NK-92 treated with Interleukin-12 subunit alpha and Interleukin-12 subunit beta, amount 100 ng/mL, for 24 hours (cell line): Measurements from ENCODE around the gene CST6.
"Not testable (repeated sequence)": the region's sequence is repeated elsewhere in the genome, so short reads cannot be mapped to it uniquely, and the experiment has no call there.

Source experiments
- DNase-seq: peaks from one replicate; lab custom pipeline; 2025; lab: John Stamatoyannopoulos, UW

CST6 gene

DNA sequence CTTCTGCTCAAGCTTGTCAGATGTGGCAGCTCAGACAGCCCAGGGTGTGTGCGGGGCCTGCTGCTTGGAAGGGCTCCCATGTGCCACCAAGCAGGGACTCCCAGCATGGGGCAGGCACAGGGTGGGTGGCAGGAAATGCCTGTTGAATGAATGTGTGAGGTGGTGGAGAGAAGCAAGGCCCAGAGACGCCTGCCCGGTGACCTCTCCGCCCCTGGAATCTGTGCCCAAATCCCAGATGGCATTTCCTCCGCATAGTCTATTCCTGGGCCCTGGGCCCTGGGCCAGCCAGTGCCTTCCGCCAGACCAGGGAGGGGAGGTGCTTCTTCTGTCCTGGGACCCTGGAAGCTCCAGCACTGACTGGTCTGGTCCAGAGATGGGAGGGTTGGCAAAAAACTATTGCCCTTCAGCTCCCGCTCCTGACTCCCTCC lies 3.7 kb downstream of the CST6 start:
- no peak for DNase-seq

DNA sequence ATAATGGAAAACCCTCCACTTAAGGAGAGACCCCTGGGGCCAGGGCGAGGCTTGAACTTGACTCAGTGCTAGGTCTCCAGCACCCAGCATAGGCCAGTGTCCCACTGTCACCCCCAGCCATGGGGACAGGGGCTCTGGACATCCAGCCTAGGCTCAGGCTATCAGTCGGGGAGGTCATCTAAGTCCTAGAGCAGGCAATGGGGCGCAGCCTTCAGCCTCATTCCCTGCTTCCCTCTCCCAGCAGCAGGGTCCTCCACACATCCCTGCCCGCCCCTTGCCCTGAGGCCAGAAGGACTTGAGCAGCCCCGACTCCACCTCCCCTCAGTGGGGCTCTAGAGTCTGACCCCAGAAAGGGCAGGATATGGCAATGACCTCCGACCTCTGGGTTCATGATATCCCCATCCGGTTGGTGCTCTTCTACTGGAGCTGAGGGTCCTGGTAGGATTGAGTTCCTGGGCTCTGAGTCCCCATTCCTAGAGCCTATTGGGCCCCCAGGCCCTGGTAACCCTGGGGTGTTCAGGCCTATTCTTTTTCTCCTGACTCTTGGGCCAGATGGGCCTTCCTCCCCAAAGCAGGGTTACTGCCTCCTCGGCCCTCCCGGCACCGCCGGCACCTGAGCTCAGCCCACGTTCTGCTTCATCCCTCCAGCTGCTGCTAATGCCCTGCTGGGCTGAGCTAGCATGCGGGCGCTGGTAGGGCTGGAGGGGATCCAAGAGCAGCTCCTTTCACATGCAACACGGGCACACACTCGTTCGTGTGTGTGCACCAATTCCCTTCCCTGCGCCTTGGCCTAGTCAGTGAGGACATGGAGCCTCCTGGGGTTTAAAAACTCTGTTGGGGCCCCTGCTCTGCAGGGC lies 4.4 kb downstream of the CST6 start:
- no peak for DNase-seq

DNA sequence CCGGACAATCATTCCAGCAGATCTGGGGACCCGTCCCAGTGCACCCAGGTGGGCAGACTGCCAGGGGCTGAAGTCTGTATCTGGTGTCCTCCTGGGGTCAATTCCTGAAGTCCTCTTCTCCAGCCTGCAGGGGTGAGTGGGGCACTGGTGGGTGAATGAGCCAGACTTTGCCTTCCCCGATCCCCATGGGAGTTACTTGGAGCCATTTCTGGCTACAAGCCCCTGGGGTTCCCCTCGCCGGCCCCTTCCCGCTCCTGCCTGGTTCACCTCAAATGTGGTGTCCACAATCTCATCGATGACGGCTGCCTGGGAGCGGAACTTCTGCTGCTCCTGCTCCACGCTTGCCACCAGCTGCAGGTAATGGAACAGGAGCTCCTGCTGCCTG lies 5.0 kb downstream of the CST6 start:
- no peak for DNase-seq

DNA sequence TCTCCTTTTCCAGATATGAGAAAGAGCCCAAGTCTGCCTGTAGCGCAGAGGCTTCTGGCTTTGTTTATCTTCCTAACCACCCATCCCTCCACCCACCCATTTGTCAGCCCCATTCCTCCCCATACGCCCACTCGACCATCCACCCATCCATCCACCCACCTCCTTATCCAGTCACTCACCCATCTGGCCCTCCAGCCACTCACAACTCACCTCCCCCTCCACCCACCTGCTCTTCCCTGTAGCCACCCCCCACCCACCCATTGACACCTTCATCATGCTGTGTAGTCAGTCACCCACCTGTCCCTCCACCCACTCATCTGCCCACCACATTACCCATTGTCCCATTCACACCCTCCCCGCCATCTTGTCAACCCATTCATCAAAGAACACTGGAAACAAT lies 5.5 kb downstream of the CST6 start:
- no peak for DNase-seq

DNA sequence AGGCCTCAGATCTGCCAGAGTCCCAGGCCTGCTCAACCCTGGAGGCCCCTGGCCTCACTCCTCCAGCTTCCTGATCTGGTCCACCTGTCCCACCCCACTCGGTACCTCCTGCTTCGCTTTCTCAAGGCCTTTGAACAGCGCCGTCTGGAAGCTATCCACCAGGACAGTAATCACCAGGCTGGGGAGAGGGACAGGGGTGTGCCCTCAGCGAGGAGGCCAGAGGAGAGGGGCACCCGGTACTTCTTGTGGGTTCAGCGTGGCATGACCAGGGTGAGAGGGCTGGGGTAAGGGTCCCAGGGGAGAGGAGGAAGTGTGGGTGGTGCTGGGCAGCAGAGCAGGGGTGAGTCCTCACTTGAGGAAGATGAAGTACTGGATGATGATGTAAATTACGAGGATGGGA lies 8.4 kb downstream of the CST6 start:
- DNase-seq = no peak

DNA sequence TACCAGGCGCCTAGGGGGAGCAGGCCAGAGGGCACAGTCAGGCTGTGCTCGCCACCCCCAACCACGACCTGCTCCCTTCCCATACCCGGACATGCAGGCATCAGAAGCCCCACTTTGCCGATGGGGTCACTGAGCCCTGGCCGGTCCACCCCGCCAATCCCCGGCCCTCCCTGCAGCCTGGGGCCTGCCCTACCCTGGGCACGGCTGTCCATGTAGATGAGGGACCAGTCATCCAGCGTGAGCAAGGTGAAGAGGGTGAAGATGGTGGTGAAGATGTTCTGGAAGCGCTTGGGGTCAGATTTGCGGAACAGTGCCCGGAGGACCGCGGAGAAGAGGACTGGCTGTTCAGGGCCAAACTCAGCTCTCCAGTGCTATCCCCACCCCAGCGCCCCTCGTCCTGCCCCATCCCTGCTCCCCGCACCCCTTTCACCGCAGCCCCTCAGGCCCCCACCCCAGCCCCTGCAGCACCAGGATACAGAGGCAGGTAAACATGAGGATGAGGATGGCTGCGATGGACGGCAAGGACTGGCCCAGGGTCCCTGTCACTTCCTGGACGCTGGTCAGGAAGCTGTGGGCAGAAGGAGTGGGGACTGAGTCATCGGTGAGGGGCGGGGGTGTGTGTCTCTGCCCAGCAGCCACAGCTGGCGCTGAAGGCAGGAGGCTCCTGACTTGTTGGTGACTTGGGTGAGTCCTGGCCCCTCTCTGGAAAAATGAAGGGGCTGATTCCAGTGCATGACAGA lies 9.0 kb downstream of the CST6 start:
- peak; percentile 61 for DNase-seq

DNA sequence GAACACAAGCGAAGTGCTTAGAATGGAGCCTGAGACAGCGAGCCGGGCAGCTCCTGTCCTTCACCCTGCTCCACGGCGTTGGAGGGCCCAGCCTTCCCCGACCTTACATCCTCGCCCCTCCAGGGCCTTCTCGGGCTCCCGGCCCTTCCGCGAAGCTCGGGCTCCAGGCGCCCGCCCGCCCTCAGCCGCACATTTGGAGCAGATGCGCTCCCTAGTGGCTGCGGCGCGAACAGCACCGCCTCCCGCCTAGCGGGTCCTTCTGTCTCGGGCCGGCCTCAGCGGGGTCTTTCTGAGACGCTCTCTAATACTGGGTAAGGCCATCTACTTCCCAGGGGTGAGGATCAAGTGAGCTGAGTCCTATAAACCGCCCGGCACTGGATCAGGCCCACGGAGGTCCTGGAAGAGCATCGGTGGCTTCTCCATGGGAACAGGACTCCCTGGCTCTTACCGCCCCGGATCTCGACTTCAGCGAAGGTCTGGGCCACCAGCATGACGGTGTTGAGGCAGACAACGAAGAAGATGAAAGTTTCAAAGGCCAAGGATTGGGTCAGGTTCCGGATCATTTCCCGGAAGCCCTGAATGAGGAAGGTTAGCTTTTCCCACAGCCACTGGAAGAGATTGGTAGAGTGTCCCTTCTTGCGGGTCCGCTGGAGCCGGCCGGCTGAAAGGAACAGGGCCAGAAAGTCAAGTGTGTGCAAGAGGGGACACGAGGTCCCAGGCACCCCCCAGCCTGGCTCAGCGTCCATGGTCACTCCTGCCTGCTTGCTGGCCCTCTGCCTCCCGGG lies 10.8 kb downstream of the CST6 start:
- DNase-seq = peak; percentile 39

DNA sequence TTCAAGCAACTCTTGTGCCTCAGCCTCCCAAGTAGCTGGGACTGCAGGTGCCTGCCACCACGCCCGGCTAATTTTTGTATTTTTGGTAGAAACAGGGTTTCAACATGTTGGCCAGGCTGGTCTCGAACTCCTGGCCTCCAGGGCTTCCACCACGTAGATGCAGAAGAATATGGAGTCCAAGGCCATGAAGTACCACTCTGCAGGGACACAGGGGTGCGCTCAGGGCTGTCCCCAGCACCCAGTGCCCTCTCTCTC lies 11.3 kb downstream of the CST6 start:
- DNase-seq = not testable (repeated sequence)

DNA sequence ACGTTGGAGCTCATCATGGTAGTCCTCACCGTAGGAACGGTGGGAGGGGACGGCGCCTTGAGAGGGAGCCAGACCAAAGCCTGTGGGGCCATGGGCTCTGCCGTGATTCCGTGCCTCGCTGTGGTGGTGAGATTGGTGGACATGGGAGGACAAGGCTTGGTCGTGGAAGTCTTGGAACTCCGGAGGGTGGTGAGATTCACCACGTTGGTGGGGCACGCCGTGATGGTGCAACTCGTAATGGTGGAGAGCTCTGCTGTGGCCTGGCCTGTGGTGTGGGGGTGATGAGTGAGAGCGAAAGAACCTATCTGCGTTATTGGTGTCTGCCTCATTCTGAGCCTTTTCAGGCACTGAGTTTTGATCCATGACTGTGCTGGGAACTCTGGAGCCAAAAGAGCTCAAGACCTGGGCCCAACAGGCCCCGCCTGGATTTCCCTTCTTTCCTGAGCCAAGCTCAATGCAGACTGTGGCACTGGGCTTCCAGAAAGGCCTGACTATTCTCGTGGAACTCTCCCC lies 14.3 kb downstream of the CST6 start, which contains the start of gene CATSPER1:
CATSPER1 (minus strand) TSS at position 463 of the 513 bp plus-strand sequence; CDS start at position 363, 100 bp downstream.
- no peak for DNase-seq

DNA sequence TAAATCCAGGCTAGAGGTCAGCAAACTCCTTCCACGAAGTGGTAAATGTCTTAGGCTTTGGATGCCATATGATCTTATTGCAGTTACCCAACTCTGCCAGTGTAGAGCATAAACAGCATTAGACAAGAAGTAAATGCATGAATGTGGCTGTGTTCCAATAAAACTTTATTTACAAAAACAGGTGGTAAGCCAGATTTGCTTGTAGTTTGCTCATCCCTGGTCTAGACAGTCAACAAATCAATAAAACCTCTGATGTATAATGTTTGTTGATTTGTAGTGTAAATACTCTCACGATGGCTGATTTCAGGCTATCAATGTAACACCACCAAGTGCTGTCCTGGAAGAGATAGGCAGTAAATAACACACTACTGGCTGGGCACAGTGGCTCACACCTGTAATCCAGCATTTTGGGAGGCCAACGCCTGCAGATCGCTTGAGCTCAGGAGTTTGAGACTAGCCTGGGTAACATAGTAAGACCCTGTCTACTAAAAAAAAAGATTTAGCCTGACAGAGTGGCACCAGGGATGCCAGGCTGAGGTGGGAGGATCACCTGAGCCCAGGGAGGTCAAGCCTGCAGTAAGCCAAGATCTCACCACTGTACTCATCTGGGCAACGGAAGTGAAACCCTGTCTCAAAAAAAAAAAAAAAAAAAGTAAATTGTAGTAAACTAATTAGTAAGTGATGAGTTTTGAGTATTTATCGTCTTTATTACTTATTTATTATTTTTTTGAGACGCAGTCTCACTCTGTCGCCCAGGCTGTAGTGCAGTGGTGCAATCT lies 21.3 kb downstream of the CST6 start:
- no peak for DNase-seq

DNA sequence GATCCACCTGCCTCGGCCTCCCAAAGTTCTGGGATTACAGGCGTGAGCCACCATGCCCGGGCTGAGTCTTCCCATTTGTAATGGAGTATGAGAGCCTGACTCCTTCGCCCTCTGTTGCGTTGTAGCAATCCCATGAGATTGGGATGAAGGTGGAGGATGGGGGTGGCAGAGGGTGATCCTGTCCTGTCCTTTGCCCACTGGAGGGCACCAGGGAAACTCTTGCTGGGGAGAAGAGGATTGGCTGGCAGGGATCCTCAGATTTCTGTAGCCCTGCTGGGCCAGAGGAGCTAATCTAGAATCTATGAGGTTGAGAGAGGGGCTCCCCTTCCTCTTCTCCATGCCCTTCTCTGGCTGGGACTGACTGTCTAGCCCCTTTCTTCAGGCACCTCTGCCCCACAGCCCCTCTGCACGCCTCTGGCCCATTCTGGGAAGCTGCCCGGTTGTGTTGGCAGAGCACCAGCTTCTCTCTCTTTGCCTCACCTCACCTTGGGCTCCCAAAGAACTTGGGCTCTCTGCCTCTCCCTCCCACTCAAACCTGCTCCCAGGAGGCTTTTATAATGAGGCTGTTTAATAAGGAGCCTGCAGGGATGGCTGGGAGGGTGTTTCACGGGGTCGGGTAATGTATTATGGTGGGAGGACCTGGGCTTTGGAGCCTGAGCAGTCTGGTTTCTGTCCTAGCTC lies 24.0 kb downstream of the CST6 start:
- no peak for DNase-seq

DNA sequence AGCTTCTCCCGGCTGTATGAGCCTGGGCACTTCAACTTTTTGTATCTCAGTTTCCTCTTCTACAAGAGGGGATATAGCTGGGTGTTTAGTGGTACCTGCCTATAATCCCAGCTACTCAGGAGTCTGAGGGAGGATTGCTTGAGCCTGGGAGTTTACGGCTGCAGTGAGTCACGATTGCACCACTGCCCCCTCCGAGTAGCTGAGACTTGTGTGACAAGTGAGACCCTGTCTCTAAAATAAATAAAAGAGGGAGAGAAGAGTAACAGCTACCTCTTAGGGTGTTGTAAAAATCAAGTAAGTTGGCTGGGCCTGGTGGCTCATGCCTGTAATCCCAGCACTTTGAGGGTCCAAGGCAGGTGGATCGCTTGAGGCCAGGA lies 24.5 kb downstream of the CST6 start:
- DNase-seq = no peak

DNA sequence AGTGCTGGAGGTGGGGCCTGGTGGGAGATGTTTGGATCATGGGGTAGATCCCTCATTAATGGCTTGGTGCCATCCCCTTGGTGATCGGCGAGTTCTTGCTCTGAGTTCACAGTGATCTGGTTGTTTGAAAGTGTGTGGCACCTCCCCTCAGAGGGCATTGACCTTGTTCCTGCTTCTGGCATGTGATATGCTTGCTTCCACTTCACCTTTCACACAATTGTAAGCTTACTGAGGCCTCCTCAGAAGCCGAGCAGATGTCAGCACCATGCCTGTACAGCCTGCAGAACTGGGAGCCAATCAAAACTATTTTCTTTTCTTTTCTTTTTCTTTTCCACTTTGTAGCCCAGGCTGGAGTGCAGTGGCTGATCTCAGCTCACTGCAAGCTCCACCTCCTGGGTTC lies 25.5 kb downstream of the CST6 start:
- no peak for DNase-seq

DNA sequence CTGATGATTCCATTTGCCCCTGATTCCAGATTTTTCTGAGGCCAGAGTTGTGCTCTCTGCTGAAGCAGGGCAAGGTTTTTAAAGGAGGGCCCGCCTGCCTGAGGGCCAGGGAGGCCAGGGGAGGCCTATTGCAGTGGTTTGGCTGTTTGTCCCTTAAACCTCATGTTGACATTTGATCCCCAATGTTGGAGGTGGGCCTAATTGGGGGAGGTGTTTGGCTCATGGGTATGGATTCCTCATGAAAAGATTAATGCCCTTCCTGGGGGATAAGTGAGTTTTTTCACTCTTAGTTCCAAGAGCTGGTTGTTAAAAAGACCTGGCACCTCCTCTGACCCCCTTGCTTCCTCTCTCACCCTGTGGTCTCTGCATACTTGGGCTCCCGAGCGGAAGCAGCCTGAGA lies 28.0 kb downstream of the CST6 start:
- no peak for DNase-seq

DNA sequence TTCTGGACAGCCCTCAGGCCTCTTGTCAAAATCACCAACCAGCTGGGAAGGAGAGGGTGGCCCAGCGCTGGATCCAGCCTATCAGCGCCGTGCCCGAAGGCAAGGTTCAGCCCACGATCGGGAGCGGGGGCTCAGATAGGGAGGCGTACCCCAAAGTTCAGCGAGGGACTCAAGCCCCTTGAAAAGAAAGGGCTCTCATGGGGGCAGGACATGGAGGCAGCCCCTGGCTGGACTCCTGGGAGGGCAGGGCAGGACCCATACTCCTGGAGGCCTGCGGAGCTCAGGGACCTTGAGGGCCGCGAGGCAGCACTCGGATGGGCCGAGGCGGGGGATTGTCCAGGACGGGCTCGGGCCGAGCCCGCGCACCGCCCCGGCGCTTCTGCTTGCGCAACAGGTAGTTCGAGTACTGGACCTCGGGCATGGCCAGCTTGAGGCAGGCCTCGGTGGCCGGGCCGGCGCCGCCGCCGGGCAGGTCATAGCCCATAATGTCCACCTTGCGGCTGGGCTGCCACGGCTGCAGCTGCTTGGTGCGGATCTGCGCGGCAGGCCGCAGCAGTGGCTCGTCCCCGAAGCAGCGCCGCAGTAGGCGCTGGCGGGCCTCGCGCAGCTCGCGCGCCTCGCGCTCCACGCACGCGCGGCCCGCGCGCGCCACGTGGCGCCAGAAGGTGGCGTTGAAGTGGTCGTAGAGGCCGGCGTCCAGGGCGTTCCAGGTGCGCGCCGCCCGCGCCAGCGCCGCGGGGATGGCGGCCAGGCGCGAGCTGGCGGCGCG lies 30.6 kb downstream of the CST6 start:
- DNase-seq = no peak

DNA sequence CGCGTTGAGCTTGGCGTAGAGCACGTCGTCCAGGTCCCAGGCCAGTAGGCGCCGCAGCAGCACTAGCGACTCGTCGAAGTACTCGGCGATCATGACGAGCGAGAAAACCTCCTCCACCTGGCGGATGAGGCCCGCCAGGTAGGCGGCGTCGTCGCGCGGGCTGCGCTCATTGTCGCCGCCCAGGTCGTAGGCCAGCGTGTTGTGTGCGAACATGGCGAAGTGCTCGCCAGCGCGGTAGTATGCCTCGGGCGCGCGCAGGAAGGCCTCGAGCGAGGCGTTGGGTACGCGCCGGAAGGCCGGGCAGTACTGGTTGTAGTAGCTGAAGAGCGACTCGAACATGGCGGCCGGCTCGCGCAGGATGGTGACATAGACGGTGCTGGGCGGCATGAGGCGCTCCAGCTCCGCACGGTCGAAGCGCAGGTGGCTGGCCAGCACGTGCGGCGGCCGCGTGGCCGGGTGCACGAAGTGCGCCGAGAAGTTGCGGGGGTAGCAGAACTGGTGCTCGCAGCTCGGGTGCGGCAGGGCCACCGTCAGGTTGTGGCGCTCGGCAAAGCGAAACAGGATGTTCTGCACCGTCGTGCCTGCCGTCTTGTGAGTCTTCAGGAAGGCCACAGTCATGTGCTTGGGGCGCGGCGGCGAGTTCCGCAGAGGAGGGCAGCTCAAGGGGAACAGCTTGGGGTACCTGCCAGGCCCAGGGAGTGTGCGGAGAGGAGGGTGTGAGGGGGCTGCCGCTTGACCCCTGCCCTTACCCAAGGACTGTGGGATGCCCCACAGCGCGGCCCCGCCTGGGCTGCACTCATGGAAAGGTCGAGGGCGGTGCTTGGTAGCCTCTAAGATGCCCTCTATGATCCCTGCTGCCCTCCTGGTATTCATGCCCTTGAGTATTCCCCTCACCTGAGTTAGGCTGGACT lies 31.4 kb downstream of the CST6 start:
- DNase-seq = no peak

DNA sequence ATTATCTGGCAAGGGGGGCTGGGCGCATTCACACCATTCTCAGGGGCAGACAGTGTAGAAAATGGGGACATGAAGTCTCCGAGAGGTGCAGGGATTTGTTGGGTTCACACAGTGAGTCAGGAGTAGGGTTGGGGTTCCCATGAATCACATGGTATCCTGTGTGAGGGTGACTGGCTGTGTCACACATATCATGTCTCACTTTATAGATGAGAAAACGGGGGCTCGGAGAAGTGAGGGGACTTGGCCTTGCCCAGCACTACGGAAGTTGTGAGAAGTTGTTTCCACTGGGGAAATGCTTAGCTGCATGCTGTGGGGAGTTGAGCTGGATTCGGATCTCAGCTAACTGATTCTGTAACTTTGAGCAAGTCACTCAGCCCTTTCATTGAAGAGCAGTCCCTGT lies 32.9 kb downstream of the CST6 start:
- DNase-seq = no peak

DNA sequence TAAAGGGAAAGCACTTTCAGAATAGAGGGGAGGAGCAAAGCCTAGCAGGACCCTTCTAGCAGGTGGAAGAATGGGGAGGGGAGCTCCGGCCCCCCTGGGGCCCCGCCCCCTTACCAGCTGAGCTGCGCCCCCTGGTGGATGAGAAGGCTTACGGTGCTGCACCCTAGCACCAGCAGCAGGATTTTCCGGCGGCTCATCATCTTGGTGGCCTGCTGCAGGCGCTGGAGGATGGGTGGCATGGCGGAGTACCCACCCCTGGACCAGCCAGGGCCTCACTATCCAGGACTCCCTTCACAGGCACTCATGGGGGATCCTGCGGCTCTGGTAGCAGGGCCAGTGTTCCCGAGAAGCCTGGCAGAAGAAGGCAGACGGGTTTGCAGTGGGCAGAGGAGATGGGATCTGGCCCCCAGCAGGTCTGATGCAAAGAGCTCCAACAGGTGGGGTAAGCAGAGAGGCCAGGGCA lies 33.4 kb downstream of the CST6 start:
- DNase-seq = peak; percentile 71

DNA sequence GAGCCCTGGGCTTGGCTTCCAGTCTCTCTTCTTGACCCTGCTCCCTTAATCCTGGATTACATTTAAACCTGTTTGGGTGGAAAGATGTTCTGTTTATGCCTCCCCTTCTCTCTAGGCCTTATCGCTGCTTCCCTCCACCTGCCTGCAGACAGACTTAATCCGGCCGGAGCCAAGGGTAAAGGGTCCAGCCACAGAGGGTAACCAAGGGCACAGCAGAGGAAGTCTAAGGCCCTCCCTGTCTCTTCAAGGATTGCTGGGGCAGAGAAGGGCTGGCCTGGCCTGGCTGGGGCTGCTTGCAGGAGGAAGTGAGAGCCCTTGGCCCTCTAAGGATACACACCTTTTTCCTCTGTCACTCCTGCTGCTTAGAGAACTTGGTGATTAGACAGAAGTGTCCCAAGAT lies 35.1 kb downstream of the CST6 start:
- DNase-seq = no peak
